HCT116 (cell line): ENCODE measurements around the gene MTMR6.

Experiments used
- POLR2AphosphoS5 ChIP-seq: IDR thresholded peaks from 2 replicates; pipeline ENCODE4 v1.6.1; 2011; ENCODE audit warnings: mild to moderate bottlenecking, low read depth, low read length, moderate library complexity
- TF ChIP-seq, protein P1 (sequence below), 3 experiments: fragments of 200-600 bp in 1 of 3; sonication (generic) in 1 of 3; IDR thresholded peaks in 2 of 3; conservative IDR thresholded peaks in 1 of 3; 2 replicates each; pipeline ENCODE4 v1.5.1; 2012 to 2017; ENCODE audit warnings: low read depth in 2 of 3, low read length in 2 of 3, antibody characterized with exemption in 1 of 3, borderline replicate concordance in 1 of 3, control low read depth in 1 of 3, mild to moderate bottlenecking in 1 of 3, mixed read lengths in 1 of 3, mixed run types in 1 of 3, moderate library complexity in 1 of 3; ENCODE audit not compliant: insufficient read depth in 1 of 3
- TF ChIP-seq, protein P2 (sequence below): IDR thresholded peaks from 2 replicates; pipeline ENCODE4 v1.6.1; 2012; ENCODE audit warnings: low read depth

DNA sequence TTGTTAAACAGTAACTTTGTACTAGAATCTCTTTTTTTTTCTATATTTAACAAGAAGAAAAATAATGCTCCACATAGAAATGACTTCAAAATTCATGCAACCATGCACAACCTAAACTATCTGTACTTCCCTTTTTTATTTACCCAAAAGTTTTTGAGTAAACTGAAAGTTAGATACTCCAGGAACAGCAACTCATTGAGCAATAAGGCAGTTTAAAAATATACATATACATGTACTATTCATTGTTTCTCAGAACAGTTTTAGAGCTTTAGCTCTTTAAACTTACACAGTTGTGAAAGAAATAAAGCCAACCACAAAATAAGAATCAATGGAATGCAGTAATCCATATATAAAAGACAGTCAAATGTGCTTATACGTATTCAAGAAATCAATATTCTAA, 39.2 kb downstream of the MTMR6 start:
- TF ChIP-seq, protein P1, sequence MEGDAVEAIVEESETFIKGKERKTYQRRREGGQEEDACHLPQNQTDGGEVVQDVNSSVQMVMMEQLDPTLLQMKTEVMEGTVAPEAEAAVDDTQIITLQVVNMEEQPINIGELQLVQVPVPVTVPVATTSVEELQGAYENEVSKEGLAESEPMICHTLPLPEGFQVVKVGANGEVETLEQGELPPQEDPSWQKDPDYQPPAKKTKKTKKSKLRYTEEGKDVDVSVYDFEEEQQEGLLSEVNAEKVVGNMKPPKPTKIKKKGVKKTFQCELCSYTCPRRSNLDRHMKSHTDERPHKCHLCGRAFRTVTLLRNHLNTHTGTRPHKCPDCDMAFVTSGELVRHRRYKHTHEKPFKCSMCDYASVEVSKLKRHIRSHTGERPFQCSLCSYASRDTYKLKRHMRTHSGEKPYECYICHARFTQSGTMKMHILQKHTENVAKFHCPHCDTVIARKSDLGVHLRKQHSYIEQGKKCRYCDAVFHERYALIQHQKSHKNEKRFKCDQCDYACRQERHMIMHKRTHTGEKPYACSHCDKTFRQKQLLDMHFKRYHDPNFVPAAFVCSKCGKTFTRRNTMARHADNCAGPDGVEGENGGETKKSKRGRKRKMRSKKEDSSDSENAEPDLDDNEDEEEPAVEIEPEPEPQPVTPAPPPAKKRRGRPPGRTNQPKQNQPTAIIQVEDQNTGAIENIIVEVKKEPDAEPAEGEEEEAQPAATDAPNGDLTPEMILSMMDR (IDR thresholded peaks at IDR 0.05 in 2 of 3, conservative IDR thresholded peaks at IDR 0.05 in 1 of 3; ENCODE audit: borderline replicate concordance in 1 of 3, insufficient read depth in 1 of 3, low read depth in 2 of 3, low read length in 2 of 3), result no peak
- TF ChIP-seq, protein P2, sequence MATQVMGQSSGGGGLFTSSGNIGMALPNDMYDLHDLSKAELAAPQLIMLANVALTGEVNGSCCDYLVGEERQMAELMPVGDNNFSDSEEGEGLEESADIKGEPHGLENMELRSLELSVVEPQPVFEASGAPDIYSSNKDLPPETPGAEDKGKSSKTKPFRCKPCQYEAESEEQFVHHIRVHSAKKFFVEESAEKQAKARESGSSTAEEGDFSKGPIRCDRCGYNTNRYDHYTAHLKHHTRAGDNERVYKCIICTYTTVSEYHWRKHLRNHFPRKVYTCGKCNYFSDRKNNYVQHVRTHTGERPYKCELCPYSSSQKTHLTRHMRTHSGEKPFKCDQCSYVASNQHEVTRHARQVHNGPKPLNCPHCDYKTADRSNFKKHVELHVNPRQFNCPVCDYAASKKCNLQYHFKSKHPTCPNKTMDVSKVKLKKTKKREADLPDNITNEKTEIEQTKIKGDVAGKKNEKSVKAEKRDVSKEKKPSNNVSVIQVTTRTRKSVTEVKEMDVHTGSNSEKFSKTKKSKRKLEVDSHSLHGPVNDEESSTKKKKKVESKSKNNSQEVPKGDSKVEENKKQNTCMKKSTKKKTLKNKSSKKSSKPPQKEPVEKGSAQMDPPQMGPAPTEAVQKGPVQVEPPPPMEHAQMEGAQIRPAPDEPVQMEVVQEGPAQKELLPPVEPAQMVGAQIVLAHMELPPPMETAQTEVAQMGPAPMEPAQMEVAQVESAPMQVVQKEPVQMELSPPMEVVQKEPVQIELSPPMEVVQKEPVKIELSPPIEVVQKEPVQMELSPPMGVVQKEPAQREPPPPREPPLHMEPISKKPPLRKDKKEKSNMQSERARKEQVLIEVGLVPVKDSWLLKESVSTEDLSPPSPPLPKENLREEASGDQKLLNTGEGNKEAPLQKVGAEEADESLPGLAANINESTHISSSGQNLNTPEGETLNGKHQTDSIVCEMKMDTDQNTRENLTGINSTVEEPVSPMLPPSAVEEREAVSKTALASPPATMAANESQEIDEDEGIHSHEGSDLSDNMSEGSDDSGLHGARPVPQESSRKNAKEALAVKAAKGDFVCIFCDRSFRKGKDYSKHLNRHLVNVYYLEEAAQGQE, result no peak
- TF ChIP-seq POLR2AphosphoS5, result no peak
